H9 (cell line): ENCODE data around the gene DNAAF6. TPM values are rescaled to one million over a fixed set of nuclear protein-coding genes. Genes with fewer than 3 reads are reported as not detected.

ENCODE experiments used
- DNase-seq: peaks from one replicate; pipeline ENCODE4 v3.0.0-alpha.2; 2017
- H2AFZ ChIP-seq: one replicate; pipeline ENCODE4 v1.6.1; 2013; ENCODE audit warnings: mild to moderate bottlenecking, low read length, control low read depth, moderate library complexity
- H2AK5ac ChIP-seq: 2 replicates; pipeline ENCODE4 v1.6.1; 2013; ENCODE audit warnings: low read length, control low read depth, mixed read lengths; ENCODE audit not compliant: insufficient read length
- H2BK120ac ChIP-seq: one replicate; pipeline ENCODE4 v1.6.1; 2013; ENCODE audit warnings: low read depth, mild to moderate bottlenecking, low read length, control low read depth, inconsistent platforms; ENCODE audit not compliant: poor library complexity, severe bottlenecking
- H2BK12ac ChIP-seq: 2 replicates; pipeline ENCODE4 v1.6.1; 2013; ENCODE audit warnings: low read length, control low read depth, mixed read lengths, low read depth; ENCODE audit not compliant: insufficient read length
- H2BK15ac ChIP-seq: 2 replicates; pipeline ENCODE4 v1.6.1; 2013; ENCODE audit warnings: low read depth, low read length, control low read depth
- H2BK20ac ChIP-seq: one replicate; pipeline ENCODE4 v1.6.1; 2013; ENCODE audit warnings: low read depth, mild to moderate bottlenecking, low read length, control low read depth, inconsistent platforms; ENCODE audit not compliant: poor library complexity, severe bottlenecking
- H2BK5ac ChIP-seq: 2 replicates; pipeline ENCODE4 v1.6.1; 2013; ENCODE audit warnings: low read length, control low read depth, mixed read lengths; ENCODE audit not compliant: insufficient read length
- H3K14ac ChIP-seq: 2 replicates; pipeline ENCODE4 v1.6.1; 2013; ENCODE audit warnings: low read length, control low read depth; ENCODE audit not compliant: insufficient read depth
- H3K18ac ChIP-seq: 2 replicates; pipeline ENCODE4 v1.6.1; 2013; ENCODE audit warnings: low read depth, mild to moderate bottlenecking, mixed read lengths, low read length, control low read depth; ENCODE audit not compliant: insufficient read length
- H3K23ac ChIP-seq: 2 replicates; pipeline ENCODE4 v1.6.1; 2013; ENCODE audit warnings: low read length, control low read depth, mixed read lengths, low read depth; ENCODE audit not compliant: insufficient read length
- H3K23me2 ChIP-seq: 2 replicates; pipeline ENCODE4 v1.6.1; 2013; ENCODE audit warnings: low read depth, mild to moderate bottlenecking, mixed read lengths, low read length, control low read depth; ENCODE audit not compliant: insufficient read length, poor library complexity, severe bottlenecking
- H3K27ac ChIP-seq: 2 replicates; pipeline ENCODE4 v1.5.1; 2013; ENCODE audit warnings: low read length, control low read depth, mixed read lengths, low read depth; ENCODE audit not compliant: insufficient read length
- H3K27me3 ChIP-seq: 2 replicates; pipeline ENCODE4 v1.6.1; 2013; ENCODE audit warnings: low read length, control low read depth, inconsistent platforms; ENCODE audit not compliant: insufficient read depth
- H3K4ac ChIP-seq: 2 replicates; pipeline ENCODE4 v1.6.1; 2013; ENCODE audit warnings: low read depth, mild to moderate bottlenecking, control low read depth, inconsistent platforms, low read length, moderate library complexity
- H3K4me1 ChIP-seq: 2 replicates; pipeline ENCODE4 v1.6.1; 2013; ENCODE audit warnings: low read length, control low read depth, inconsistent platforms; ENCODE audit not compliant: insufficient read depth
- H3K4me2 ChIP-seq: 2 replicates; pipeline ENCODE4 v1.6.1; 2013; ENCODE audit warnings: low read length, control low read depth, mixed read lengths; ENCODE audit not compliant: insufficient read length, insufficient read depth
- H3K56ac ChIP-seq: 2 replicates; pipeline ENCODE4 v1.6.1; 2013; ENCODE audit warnings: low read depth, mild to moderate bottlenecking, mixed read lengths, low read length, control low read depth; ENCODE audit not compliant: insufficient read length
- H3K79me1 ChIP-seq: 2 replicates; pipeline ENCODE4 v1.6.1; 2013; ENCODE audit warnings: low read depth, mild to moderate bottlenecking, moderate library complexity, low read length, control low read depth, inconsistent platforms; ENCODE audit not compliant: insufficient read depth, poor library complexity, severe bottlenecking
- H3K79me2 ChIP-seq: 2 replicates; pipeline ENCODE4 v1.6.1; 2013; ENCODE audit warnings: low read length, control low read depth, inconsistent platforms; ENCODE audit not compliant: insufficient read depth
- H3K9ac ChIP-seq: 2 replicates; pipeline ENCODE4 v1.6.1; 2013; ENCODE audit warnings: low read length, control low read depth, mixed read lengths; ENCODE audit not compliant: insufficient read length; ENCODE audit errors: extremely low read depth
- H3K9me3 ChIP-seq: one replicate; pipeline ENCODE4 v1.6.1; 2013; ENCODE audit warnings: low read depth, low read length, inconsistent platforms; ENCODE audit not compliant: control insufficient read depth
- H3T11ph ChIP-seq: one replicate; pipeline ENCODE4 v1.6.1; 2013; ENCODE audit warnings: mild to moderate bottlenecking, low read length, control low read depth, inconsistent platforms
- H4K20me1 ChIP-seq: one replicate; pipeline ENCODE4 v1.6.1; 2013; ENCODE audit not compliant: control insufficient read depth, insufficient read length, insufficient read depth
- H4K5ac ChIP-seq: 2 replicates; pipeline ENCODE4 v1.6.1; 2013; ENCODE audit warnings: low read depth, mild to moderate bottlenecking, mixed read lengths, low read length, control low read depth; ENCODE audit not compliant: insufficient read length
- H4K8ac ChIP-seq: replicated peaks from 2 replicates; pipeline ENCODE4 v1.6.1; 2013; ENCODE audit warnings: low read length, control low read depth, mixed read lengths, low read depth; ENCODE audit not compliant: insufficient read length
- H4K91ac ChIP-seq: 2 replicates; pipeline ENCODE4 v1.6.1; 2013; ENCODE audit warnings: low read depth, mild to moderate bottlenecking, moderate library complexity, mixed read lengths, low read length, control low read depth; ENCODE audit not compliant: insufficient read length
- H3K27ac Mint-ChIP-seq, 3 experiments: 2 replicates in 2 of 3; 3 replicates in 1 of 3; pipeline ENCODE4 v1.8.0; 2020 to 2021; ENCODE audit warnings: mixed read lengths in 3 of 3, mild to moderate bottlenecking in 1 of 3, moderate library complexity in 1 of 3
- H3K27me3 Mint-ChIP-seq: 2 replicates; pipeline ENCODE4 v1.8.0; 2021; ENCODE audit warnings: low read depth, mild to moderate bottlenecking, moderate library complexity, mixed read lengths
- H3K36me3 Mint-ChIP-seq, 3 experiments: 2 replicates in 2 of 3; 3 replicates in 1 of 3; pipeline ENCODE4 v1.8.0; 2020 to 2021; ENCODE audit warnings: low read depth in 3 of 3, mixed read lengths in 3 of 3; ENCODE audit not compliant: insufficient read depth in 1 of 3
- H3K4me1 Mint-ChIP-seq, 2 experiments: 2 replicates each; pipeline ENCODE4 v1.8.0; 2020; ENCODE audit warnings: mixed read lengths in 2 of 2
- H3K4me3 Mint-ChIP-seq, 2 experiments: 2 replicates in 1 of 2; 3 replicates in 1 of 2; pipeline ENCODE4 v1.8.0; 2020 to 2021; ENCODE audit warnings: mild to moderate bottlenecking in 2 of 2, mixed read lengths in 2 of 2, moderate library complexity in 1 of 2
- H3K9me3 Mint-ChIP-seq, 2 experiments: 2 replicates in 1 of 2; 3 replicates in 1 of 2; pipeline ENCODE4 v1.8.0; 2020; ENCODE audit warnings: mild to moderate bottlenecking in 2 of 2, mixed read lengths in 2 of 2, moderate library complexity in 1 of 2
- WGBS: extraction: QIAGEN DNeasy Blood & Tissue Kit; methylation state at CpG from one replicate; pipeline ENCODE4 v1.1.7; 2013; ENCODE audit warnings: missing lambda C conversion rate, low lambda C conversion rate, mixed read lengths; ENCODE audit not compliant: insufficient read length; ENCODE audit errors: extremely low coverage; 5-methylcytosine and 5-hydroxymethylcytosine counted together
- total RNA-seq: library from RNA; stranded (reverse); gene quantifications from 2 replicates; pipeline ENCODE4 v1.2.1, GENCODE V29; 2021
- TF ChIP-seq, protein P1 (sequence below): fragments of 200-600 bp; sonication (generic); conservative IDR thresholded peaks from 3 replicates; pipeline ENCODE4 v1.8.0; 2021; ENCODE audit warnings: antibody characterized with exemption, mild to moderate bottlenecking

The DNAAF6 gene
- total RNA-seq, 1 experiment from 2014 or later = not detected

DNA sequence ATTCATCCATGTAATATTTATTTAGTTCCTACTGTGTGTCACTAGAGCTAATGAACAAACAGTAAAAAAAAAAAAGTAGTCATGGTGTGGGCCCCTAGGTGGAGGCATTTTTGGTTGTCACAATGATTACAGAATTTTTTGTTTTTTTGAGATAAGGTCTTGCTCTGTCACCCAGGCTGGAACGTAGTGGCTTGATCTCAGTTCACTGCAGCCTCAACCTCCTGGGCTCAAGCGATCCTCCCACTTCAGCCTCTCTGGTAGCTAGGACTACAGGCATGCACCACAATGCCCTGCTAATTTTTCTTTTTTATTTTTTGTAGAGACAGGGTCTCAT lies 22.0 kb downstream of the DNAAF6 start:
- no peaks in the 10 kb centered on the region for H3K4me1 ChIP-seq
- no peak overlapping the region for H4K91ac ChIP-seq
- H2BK120ac ChIP-seq = no peak overlapping the region
- TF ChIP-seq, protein P1, sequence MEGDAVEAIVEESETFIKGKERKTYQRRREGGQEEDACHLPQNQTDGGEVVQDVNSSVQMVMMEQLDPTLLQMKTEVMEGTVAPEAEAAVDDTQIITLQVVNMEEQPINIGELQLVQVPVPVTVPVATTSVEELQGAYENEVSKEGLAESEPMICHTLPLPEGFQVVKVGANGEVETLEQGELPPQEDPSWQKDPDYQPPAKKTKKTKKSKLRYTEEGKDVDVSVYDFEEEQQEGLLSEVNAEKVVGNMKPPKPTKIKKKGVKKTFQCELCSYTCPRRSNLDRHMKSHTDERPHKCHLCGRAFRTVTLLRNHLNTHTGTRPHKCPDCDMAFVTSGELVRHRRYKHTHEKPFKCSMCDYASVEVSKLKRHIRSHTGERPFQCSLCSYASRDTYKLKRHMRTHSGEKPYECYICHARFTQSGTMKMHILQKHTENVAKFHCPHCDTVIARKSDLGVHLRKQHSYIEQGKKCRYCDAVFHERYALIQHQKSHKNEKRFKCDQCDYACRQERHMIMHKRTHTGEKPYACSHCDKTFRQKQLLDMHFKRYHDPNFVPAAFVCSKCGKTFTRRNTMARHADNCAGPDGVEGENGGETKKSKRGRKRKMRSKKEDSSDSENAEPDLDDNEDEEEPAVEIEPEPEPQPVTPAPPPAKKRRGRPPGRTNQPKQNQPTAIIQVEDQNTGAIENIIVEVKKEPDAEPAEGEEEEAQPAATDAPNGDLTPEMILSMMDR = no peak
- DNase-seq = no peak
- H3K27me3 Mint-ChIP-seq = no peaks in the 10 kb centered on the region
- no peaks in the 10 kb centered on the region for H4K20me1 ChIP-seq
- H3K9me3 ChIP-seq = no peaks in the 10 kb centered on the region
- H2AFZ ChIP-seq = no peak overlapping the region
- WGBS = no CpG with 5 or more reads among the region's 2 CpGs
- no peak overlapping the region for H3K4me3 Mint-ChIP-seq
- H3K36me3 Mint-ChIP-seq = peaks cover 0 to 4% (median 0%) of the 10 kb centered on the region in 3 experiments; a peak in 1 of 7 replicates
- no peak overlapping the region for H3K9ac ChIP-seq
- H3K4me2 ChIP-seq = no peak overlapping the region
- no peak overlapping the region for H3K18ac ChIP-seq
- H2BK12ac ChIP-seq = no peak overlapping the region
- no peak overlapping the region for H3K23ac ChIP-seq
- H3K9me3 Mint-ChIP-seq = peaks cover 0 to 38% of the 10 kb centered on the region in 2 experiments; a peak in 2 of 5 replicates
- no peaks in the 10 kb centered on the region for H3K79me1 ChIP-seq
- no peak overlapping the region; a peak in 1 of 7 replicates for H3K27ac Mint-ChIP-seq
- no peak overlapping the region for H3T11ph ChIP-seq
- no peaks in the 10 kb centered on the region for H3K4me1 Mint-ChIP-seq
- no peak overlapping the region for H4K5ac ChIP-seq
- H3K4ac ChIP-seq = no peak overlapping the region
- H3K56ac ChIP-seq = no peak overlapping the region
- no peak overlapping the region for H2BK15ac ChIP-seq
- H2AK5ac ChIP-seq = no peak overlapping the region
- H4K8ac ChIP-seq = no peak overlapping the region
- no peaks in the 10 kb centered on the region for H3K79me2 ChIP-seq
- H3K14ac ChIP-seq = no peak overlapping the region
- H3K27me3 ChIP-seq = no peaks in the 10 kb centered on the region
- H3K23me2 ChIP-seq = no peaks in the 10 kb centered on the region
- no peak overlapping the region for H3K27ac ChIP-seq
- H2BK5ac ChIP-seq = no peak overlapping the region
- H2BK20ac ChIP-seq = no peak overlapping the region
